ENCODE measurements around the gene PRKG1.

Gene PRKG1

DNA sequence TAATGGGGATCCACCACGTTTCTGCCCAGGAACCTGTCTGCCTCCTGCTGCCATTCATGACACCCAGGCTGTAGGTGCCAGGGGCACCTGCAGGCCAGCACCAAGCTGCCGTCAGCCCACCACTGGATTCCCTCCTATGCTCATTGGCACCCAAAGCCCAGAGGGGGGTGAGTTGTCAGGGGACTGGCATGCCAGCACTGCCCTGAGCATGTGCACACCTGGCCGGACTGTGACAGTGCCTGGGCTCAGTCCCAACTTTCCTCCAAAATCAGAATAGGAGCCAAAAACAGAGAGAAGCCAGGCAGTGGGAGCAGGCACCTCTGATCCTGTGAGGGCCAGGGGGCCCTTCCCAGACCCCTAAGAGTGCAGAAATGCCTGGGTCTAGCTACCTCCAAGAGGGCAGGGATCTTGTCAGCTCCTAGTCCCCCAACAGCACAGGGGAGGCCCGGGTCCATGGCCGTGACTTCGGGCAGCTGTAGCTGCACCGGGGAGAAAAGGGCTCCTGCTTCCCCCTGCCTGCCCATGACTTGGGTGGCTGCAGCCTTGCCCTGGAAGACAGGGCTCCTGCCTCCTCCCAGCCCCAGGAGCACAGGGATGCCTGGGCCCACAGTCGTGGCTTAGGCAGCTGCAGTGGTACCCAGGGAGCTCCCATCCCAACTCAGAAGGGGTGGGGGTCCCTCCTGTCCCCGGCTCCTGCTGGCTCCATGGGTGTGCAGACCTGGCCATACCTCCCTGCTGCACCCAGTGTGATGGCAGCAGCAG is 990.0 kb downstream of the PRKG1 start:
- DNase-seq (ENCODE audit: low read depth), result no peak

GRCh38 chr10:52066383-52066782 is 992.1 kb downstream of the PRKG1 start:
- no peak for DNase-seq (ENCODE audit: low read depth)

DNA sequence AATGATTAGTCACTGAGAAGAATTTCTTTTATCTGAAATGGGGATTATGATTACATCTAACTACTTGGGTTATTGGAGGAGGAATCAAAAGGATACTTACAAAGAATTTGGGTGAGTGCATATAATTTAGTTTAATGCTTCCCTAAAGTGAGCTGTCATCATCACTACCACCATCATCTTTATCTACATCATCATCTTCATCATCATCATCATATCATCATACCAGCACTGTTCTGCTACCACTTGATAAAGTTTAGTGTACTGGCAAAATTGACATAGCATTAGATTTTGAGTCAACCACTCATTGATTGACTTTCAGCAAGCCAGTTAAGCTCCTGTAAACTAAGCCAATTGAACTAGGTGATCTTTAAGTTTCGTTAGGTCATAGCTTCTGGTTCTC is 994.2 kb downstream of the PRKG1 start:
- DNase-seq (ENCODE audit: low read depth), result no peak

DNA sequence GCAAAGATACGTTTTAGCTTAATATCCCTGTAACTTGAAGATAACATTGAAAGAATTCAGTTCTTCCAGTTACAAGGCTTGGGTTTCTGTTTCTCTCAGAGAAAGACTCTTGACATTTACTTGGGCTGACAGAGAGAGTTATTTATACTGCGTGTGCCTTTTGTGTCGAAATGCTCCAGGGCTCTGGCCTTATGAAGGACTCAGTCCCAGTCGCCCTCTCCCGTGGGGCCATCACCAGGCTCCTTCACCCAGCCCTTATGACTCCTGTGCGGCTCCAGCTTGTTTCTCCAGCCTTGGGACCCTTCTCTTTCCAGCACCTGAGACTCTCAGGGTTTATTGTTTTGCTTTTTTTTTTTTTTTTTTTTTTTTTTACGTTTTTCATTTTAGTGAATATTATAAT is 997.5 kb downstream of the PRKG1 start:
- no peak for DNase-seq (ENCODE audit: low read depth)

DNA sequence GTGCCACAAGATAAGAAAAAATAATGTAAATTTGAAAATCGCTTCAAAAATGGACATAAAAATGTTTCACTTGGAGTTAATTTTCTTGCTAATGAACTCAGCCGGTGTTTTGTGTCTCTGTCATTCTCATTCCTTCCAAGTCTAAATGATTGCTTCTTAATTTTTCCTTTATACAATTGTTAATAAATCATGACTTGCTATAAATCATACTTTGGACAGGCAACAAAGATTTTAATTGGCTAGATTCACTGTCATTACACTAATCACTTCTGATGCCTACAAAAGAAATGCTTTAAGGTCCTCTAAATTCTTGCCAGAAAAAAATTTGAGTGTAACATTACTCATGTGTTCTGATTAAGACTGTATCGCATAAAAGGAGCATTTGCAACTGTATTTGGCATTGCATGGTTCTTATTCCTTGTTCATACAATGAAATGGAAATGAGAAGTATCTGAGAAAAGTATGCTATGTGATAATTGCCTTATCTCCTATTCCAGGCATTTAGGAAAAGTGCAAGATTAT is 1000.3 kb downstream of the PRKG1 start:
- DNase-seq (ENCODE audit: low read depth), result no peak

- no peak for DNase-seq (ENCODE audit: low read depth)
Measured at GRCh38 chr10:52077814-52078213, 1003.5 kb downstream of the PRKG1 start.

DNA sequence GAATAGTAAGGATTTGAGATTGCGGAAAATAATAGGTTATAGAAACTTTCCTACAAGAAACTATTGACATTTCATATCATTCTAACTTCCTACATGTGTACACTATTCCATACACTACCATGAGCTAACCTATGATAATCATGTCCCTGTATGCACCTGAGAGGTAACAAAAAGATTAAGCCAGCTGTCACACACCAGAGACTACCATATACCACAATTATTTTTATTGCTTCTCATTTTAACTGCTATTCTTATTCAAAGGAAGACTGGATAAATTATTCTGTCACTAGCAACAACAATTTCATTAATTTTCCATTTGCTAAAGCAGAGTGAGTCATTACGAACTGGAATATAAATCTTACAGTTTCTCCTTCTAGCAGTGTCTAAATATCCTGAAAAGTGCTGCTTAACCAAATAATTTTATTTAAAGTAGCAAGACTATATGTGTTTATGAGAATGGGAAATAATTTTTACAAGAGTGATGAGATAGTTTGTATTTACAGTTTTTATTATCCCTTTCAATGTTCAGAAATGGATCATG is 1004.2 kb downstream of the PRKG1 start:
- DNase-seq (ENCODE audit: low read depth), result no peak

- no peak for DNase-seq (ENCODE audit: low read depth)
Measured at GRCh38 chr10:52082307-52082706, 1008.0 kb downstream of the PRKG1 start.

GRCh38 chr10:52083422-52083821 is 1009.1 kb downstream of the PRKG1 start:
- no peak for DNase-seq (ENCODE audit: low read depth)

GRCh38 chr10:52092390-52092789 is 1018.1 kb downstream of the PRKG1 start:
- no peak for DNase-seq (ENCODE audit: low read depth)

DNA sequence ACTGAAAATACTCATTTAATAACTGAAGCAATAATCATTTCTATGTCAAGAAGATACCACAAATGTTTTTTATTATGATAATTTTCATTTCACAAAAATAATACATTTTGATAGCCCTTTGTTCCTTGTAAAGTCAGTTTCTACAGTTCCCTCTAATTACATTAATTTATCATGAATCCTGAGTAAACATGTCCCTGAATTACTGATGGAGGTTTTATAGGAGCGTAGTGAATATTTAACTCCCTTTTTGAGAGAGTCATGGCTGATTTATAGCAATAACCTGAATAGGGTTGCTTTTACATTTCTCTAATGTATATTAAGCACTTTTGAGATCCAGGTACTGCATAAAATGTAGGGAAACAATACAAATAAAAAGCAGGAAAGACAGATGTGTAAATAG is 1023.8 kb downstream of the PRKG1 start:
- no peak for DNase-seq (ENCODE audit: low read depth)

GRCh38 chr10:52099026-52099600 is 1024.8 kb downstream of the PRKG1 start:
- no peak for DNase-seq (ENCODE audit: low read depth)

DNA sequence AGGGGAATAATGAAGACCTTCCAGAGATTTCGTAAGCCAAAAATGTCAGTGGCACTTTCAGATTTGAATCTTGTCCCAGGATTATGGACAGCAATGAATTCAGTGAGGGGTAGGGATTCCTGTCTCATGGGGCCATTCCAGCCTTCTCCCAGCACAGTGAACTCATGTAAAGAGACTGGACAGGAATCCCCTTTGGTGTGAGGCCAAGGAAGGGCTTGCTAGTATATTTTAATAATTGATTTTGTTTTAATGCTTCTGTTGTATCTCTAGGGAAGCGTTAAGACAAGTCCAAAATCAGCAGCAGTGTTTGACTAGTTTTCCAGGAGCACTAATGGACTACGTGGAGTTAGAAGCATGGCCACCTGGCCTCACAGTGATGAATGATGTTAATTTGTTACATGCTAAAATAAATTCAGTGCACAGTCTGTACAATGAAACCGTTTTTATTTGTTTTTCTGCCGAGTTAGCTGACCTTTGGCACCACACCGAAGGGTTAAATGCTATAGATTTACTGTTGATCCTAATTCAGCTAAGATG is 1025.8 kb downstream of the PRKG1 start:
- no peak for DNase-seq (ENCODE audit: low read depth)

DNA sequence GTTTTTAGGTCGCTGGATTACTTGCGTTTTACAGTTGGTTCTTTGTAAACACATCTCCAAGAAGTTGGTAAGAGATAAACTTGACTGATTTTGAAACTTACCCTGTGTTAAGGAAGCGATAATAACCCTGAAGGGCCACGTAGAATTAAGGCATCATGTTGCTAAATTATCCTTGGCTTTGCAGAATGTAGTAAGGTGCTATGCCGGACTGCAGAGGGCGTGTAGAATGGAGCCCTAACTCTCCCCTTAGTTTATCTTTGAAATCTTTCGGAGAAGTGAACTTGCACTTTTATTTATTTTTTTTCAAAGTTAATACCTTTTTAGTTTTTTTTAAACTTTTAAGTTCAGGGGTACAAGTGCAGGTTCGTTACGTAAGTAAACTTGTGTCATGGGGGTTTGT is 1031.0 kb downstream of the PRKG1 start:
- no peak for DNase-seq (ENCODE audit: low read depth)

- DNase-seq (ENCODE audit: low read depth), result no peak
Measured at GRCh38 chr10:52106011-52106410, 1031.7 kb downstream of the PRKG1 start.

GRCh38 chr10:52106899-52107298 is 1032.6 kb downstream of the PRKG1 start:
- DNase-seq (ENCODE audit: low read depth), result no peak

- no peak for DNase-seq (ENCODE audit: low read depth)
Measured at GRCh38 chr10:52108236-52108635, 1033.9 kb downstream of the PRKG1 start.

DNA sequence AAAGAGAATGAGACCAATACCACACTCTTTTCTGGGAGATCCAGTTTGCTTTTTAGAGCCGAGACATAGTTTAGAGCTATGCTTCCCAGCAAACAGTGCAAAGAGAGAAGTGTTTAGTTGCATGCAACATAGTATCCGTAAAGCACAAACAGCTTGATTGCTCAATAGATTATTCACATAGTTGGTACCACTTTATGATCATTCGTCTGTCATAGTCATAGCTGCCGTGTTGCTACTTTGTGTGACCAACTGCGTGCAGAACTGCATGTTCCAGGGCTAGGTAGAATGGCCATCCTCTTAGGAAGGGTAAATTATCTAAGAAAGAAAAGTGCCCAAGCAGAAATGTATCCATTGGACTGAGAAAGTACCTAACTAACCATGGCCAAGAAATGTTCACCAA is 1036.3 kb downstream of the PRKG1 start:
- DNase-seq (ENCODE audit: low read depth), result no peak

GRCh38 chr10:52111101-52111891 is 1037.0 kb downstream of the PRKG1 start:
- no peak for DNase-seq (ENCODE audit: low read depth)

GRCh38 chr10:52115823-52116222 is 1041.5 kb downstream of the PRKG1 start:
- DNase-seq (ENCODE audit: low read depth), result no peak

GRCh38 chr10:52119507-52119906 is 1045.2 kb downstream of the PRKG1 start:
- no peak for DNase-seq (ENCODE audit: low read depth)

GRCh38 chr10:52121688-52122087 is 1047.4 kb downstream of the PRKG1 start:
- no peak for DNase-seq (ENCODE audit: low read depth)

Measured in stimulated activated CD4-positive, alpha-beta T cell treated with anti-CD3 and anti-CD28 coated beads, Interleukin-2, amount 100 ng/mL, for 4 hours (primary cell).